Omental fat pad (tissue), 4 donors: ENCODE data around the gene RNF186. TPM values are rescaled to one million over a fixed set of nuclear protein-coding genes. Genes with fewer than 3 reads are reported as not detected.

Experiments
- ATAC-seq: fragments of 150-250 bp; one replicate; pipeline ENCODE4 v1.9.1; 2016; ENCODE audit warnings: mild to moderate bottlenecking, moderate library complexity; ENCODE audit not compliant: low FRiP score
- DNase-seq: peaks from one replicate; pipeline ENCODE4 v3.0.0-alpha.2; 2019; ENCODE audit warnings: low spot score
- CTCF ChIP-seq, 3 donors: fragments of 450-650 bp; IDR thresholded peaks; one replicate each; pipeline ENCODE4 v1.5.1; 2016 to 2017; ENCODE audit warnings: antibody characterized with exemption in 3 of 3, mild to moderate bottlenecking in 3 of 3, moderate library complexity in 2 of 3
- total RNA-seq, 4 donors: library from RNA; depleted of rRNA; stranded (reverse); fragments of >200 nt; gene quantifications; one replicate each; pipeline ENCODE4 v1.1.0, GENCODE V29; 2016

The RNF186 gene
- total RNA-seq, 4 donors from 2014 or later, result not detected

GRCh38 chr1:19845555-19845954 is 30.5 kb upstream of the RNF186 start:
- DNase-seq (no peak), ATAC-seq (no peak)

GRCh38 chr1:19844731-19845495 is 29.8 kb upstream of the RNF186 start:
- ATAC-seq (no peak), DNase-seq (no peak)
- TF ChIP-seq CTCF (IDR thresholded peaks at IDR 0.05), result no peak

More at GRCh38 chr1:19845555-19845954, 30.5 kb upstream of the RNF186 start:
- TF ChIP-seq CTCF (IDR thresholded peaks at IDR 0.05), result no peak

GRCh38 chr1:19840228-19840627 is 25.1 kb upstream of the RNF186 start:
- ATAC-seq, result no peak
- DNase-seq, result no peak
- TF ChIP-seq CTCF (IDR thresholded peaks at IDR 0.05), result no peak

- DNase-seq (no peak), ATAC-seq (no peak)
- no peak for TF ChIP-seq CTCF (IDR thresholded peaks at IDR 0.05)
These were observed 22.8 kb upstream of the RNF186 start for GRCh38 chr1:19837866-19838265.

- ATAC-seq (no peak), DNase-seq (no peak)
- no peak for TF ChIP-seq CTCF (IDR thresholded peaks at IDR 0.05)
These were observed 20.5 kb upstream of the RNF186 start for GRCh38 chr1:19835578-19835977.

GRCh38 chr1:19831441-19831840 is 16.4 kb upstream of the RNF186 start:
- ATAC-seq (no peak), DNase-seq (no peak)
- TF ChIP-seq CTCF (IDR thresholded peaks at IDR 0.05), result no peak

- ATAC-seq, result no peak
- no peak for TF ChIP-seq CTCF (IDR thresholded peaks at IDR 0.05)
- DNase-seq, result no peak
These were observed 13.5 kb upstream of the RNF186 start for GRCh38 chr1:19828546-19828945.
